Esophagus (tissue), 2 donors: ENCODE data around the gene KAT2B. TPM values are rescaled to one million over a fixed set of nuclear protein-coding genes. Genes with fewer than 3 reads are reported as not detected.
"Not testable (repeated sequence)": the region's sequence is repeated elsewhere in the genome, so short reads cannot be mapped to it uniquely, and the experiment has no call there.

Experiments used
- H3K27ac ChIP-seq, 2 donors: one replicate each; pipeline ENCODE4 v1.5.1; 2013; ENCODE audit warnings: low read depth in 2 of 2, mild to moderate bottlenecking in 2 of 2, inconsistent platforms in 1 of 2, low read length in 1 of 2, moderate library complexity in 1 of 2
- H3K27me3 ChIP-seq, 2 donors: one replicate each; pipeline ENCODE4 v1.6.1; 2013; ENCODE audit warnings: low read length in 2 of 2, control low read depth in 1 of 2, mild to moderate bottlenecking in 1 of 2; ENCODE audit not compliant: insufficient read depth in 2 of 2, control insufficient read depth in 1 of 2
- H3K36me3 ChIP-seq, 2 donors: one replicate each; pipeline ENCODE4 v1.6.1; 2013; ENCODE audit warnings: low read length in 1 of 2; ENCODE audit not compliant: control insufficient read depth in 2 of 2, insufficient read depth in 2 of 2
- H3K4me1 ChIP-seq, 2 donors: one replicate each; pipeline ENCODE4 v1.6.1; 2013; ENCODE audit warnings: low read length in 1 of 2; ENCODE audit not compliant: control insufficient read depth in 2 of 2, insufficient read depth in 2 of 2
- H3K4me3 ChIP-seq, 2 donors: one replicate each; pipeline ENCODE4 v1.5.1; 2013; ENCODE audit warnings: low read length in 2 of 2, mild to moderate bottlenecking in 2 of 2, low read depth in 1 of 2, moderate library complexity in 1 of 2
- H3K9me3 ChIP-seq, 2 donors: one replicate each; pipeline ENCODE4 v1.6.1; 2013; ENCODE audit warnings: mild to moderate bottlenecking in 2 of 2, low read depth in 1 of 2, low read length in 1 of 2, moderate library complexity in 1 of 2; ENCODE audit not compliant: control insufficient read depth in 2 of 2, insufficient read depth in 1 of 2
- WGBS, 2 donors: extraction: QIAGEN DNeasy Blood & Tissue Kit; methylation state at CpG; one replicate each; pipeline ENCODE4 v1.1.7; 2013; 5-methylcytosine and 5-hydroxymethylcytosine counted together
- polyA plus RNA-seq, 2 donors: library from polyadenylated mRNA; stranded (reverse); fragments of 200-250 nt; gene quantifications; one replicate each; pipeline ENCODE4 v1.2.3, GENCODE V29; 2013
- donor health status: healthy with polysubstance abuse.
- donor health status: Bipolar disorder and iron deficiency.

The KAT2B gene
- polyA plus RNA-seq = 10 to 100 TPM; 11.9 to 20.1 TPM

GRCh38 chr3:20039765-20040547 lies at the start of gene KAT2B:
TSS of gene KAT2B (plus strand) at chr3:20040446. CDS start at chr3:20040478, 32 bp downstream.
- WGBS, 2 donors = 0 to 1% methylated on average over 31 to 73 of the region's 75 CpGs
- Histone ChIP-seq H3K4me1 (peaks cover 0 to 6% of the 10 kb centered on the region in 2 donors), H3K27ac (peak within 1 kb of the TSS; percentile 90 to 94), H3K4me3 (peak within 1 kb of the TSS; percentile 81 to 91), H3K27me3 (no peaks in the 10 kb centered on the region), H3K36me3 (no peaks in the 10 kb centered on the region), H3K9me3 (no peaks in the 10 kb centered on the region)

- no peaks in the 10 kb centered on the region for H3K4me1 ChIP-seq
- no peaks in the 10 kb centered on the region for H3K9me3 ChIP-seq
- no peak overlapping the region for H3K27ac ChIP-seq
- H3K4me3 ChIP-seq = no peak overlapping the region
- H3K27me3 ChIP-seq = no peaks in the 10 kb centered on the region
- WGBS, 2 donors = 74 to 82% methylated on average over 2 of the region's 2 CpGs
- no peaks in the 10 kb centered on the region for H3K36me3 ChIP-seq
Measured at GRCh38 chr3:19994796-19995195, 45.5 kb upstream of the KAT2B start.

GRCh38 chr3:19997502-19997901 lies 42.7 kb upstream of the KAT2B start:
- Histone ChIP-seq H3K9me3 (no peaks in the 10 kb centered on the region), H3K36me3 (no peaks in the 10 kb centered on the region), H3K27ac (no peak overlapping the region), H3K4me3 (no peak overlapping the region), H3K27me3 (no peaks in the 10 kb centered on the region), H3K4me1 (no peaks in the 10 kb centered on the region)
- 76 to 93% methylated on average over 4 of the region's 4 CpGs for WGBS, 2 donors

GRCh38 chr3:20001932-20002331 lies 38.3 kb upstream of the KAT2B start:
- 51 to 68% methylated on average over 3 of the region's 3 CpGs for WGBS, 2 donors
- Histone ChIP-seq H3K27me3 (no peaks in the 10 kb centered on the region), H3K9me3 (no peaks in the 10 kb centered on the region), H3K4me3 (no peak overlapping the region), H3K27ac (no peak overlapping the region), H3K36me3 (no peaks in the 10 kb centered on the region), H3K4me1 (no peaks in the 10 kb centered on the region)

- Histone ChIP-seq H3K27ac (no peak overlapping the region), H3K9me3 (no peaks in the 10 kb centered on the region), H3K27me3 (no peaks in the 10 kb centered on the region), H3K4me3 (no peak overlapping the region), H3K4me1 (no peaks in the 10 kb centered on the region), H3K36me3 (no peaks in the 10 kb centered on the region)
- WGBS, 2 donors = 97% methylated on average over 20 of the region's 20 CpGs
Measured at GRCh38 chr3:20007960-20008359, 32.3 kb upstream of the KAT2B start.

- H3K27me3 ChIP-seq = no peaks in the 10 kb centered on the region
- H3K27ac ChIP-seq = no peak overlapping the region
- 78 to 85% methylated on average over 2 of the region's 2 CpGs for WGBS, 2 donors
- H3K9me3 ChIP-seq = no peaks in the 10 kb centered on the region
- H3K36me3 ChIP-seq = no peaks in the 10 kb centered on the region
- no peak overlapping the region for H3K4me3 ChIP-seq
- H3K4me1 ChIP-seq = peaks cover 0 to 3% of the 10 kb centered on the region in 2 donors
Measured at GRCh38 chr3:20008646-20009045, 31.6 kb upstream of the KAT2B start.

- H3K27ac ChIP-seq = no peak within 1 kb of the TSS
- H3K4me3 ChIP-seq = no peak within 1 kb of the TSS
- no peaks in the 10 kb centered on the region for H3K9me3 ChIP-seq
- H3K4me1 ChIP-seq = peaks cover 0 to 3% of the 10 kb centered on the region in 2 donors
- 96% methylated on average over 4 of the region's 4 CpGs for WGBS, 2 donors
- no peaks in the 10 kb centered on the region for H3K27me3 ChIP-seq
- no peaks in the 10 kb centered on the region for H3K36me3 ChIP-seq
Measured at GRCh38 chr3:20012164-20012563, 28.1 kb upstream of the KAT2B start, which contains the start of gene PP2D1. TSS of gene PP2D1 (minus strand) at chr3:20012264. CDS start at chr3:20012072, 192 bp downstream.

GRCh38 chr3:20013396-20013795 lies 26.9 kb upstream of the KAT2B start:
- WGBS, 2 donors = 74 to 95% methylated on average over 1 of the region's 1 CpG
- H3K27me3 ChIP-seq = no peaks in the 10 kb centered on the region
- H3K27ac ChIP-seq = no peak overlapping the region
- H3K4me3 ChIP-seq = no peak overlapping the region
- H3K4me1 ChIP-seq = peaks cover 0 to 3% of the 10 kb centered on the region in 2 donors
- H3K36me3 ChIP-seq = no peaks in the 10 kb centered on the region
- H3K9me3 ChIP-seq = no peaks in the 10 kb centered on the region

GRCh38 chr3:20015525-20015924 lies 24.7 kb upstream of the KAT2B start:
- H3K4me1 ChIP-seq = peaks cover 0 to 3% of the 10 kb centered on the region in 2 donors
- H3K27me3 ChIP-seq = no peaks in the 10 kb centered on the region
- H3K4me3 ChIP-seq = no peak overlapping the region
- H3K27ac ChIP-seq = no peak overlapping the region
- H3K36me3 ChIP-seq = no peaks in the 10 kb centered on the region
- H3K9me3 ChIP-seq = no peaks in the 10 kb centered on the region
- 100% methylated on average over 1 of the region's 1 CpG for WGBS, 2 donors

- WGBS, 2 donors = 93 to 94% methylated on average over 3 of the region's 3 CpGs
- not testable (repeated sequence) for H3K36me3 ChIP-seq, H3K4me1 ChIP-seq, H3K27ac ChIP-seq, H3K27me3 ChIP-seq, H3K9me3 ChIP-seq, H3K4me3 ChIP-seq
Measured at GRCh38 chr3:20016076-20016475, 24.2 kb upstream of the KAT2B start.
